ENCODE results near the gene TMEM272.

- TF ChIP-seq EZH2 (IDR thresholded peaks at IDR 0.05; ENCODE audit: borderline replicate concordance, insufficient read depth, low read depth, low read length, poor library complexity, severe bottlenecking) (no peak), CTCF (IDR thresholded peaks at IDR 0.05) (no peak)
Measured at GRCh38 chr13:51818781-51819511, 26.0 kb downstream of the TMEM272 start.
